ENCODE data around the gene POLDIP2. TPM values are rescaled to one million over a fixed set of nuclear protein-coding genes. Genes with fewer than 3 reads are reported as not detected.
A peak's percentile ranks its signal among the peaks of the same experiment; 100 is the strongest.

The POLDIP2 gene
- 45.9 TPM for total RNA-seq

- intact Hi-C loops (cut with DNase I) = no loop called here
- DNase-seq (ENCODE audit: extremely low spot score in 2 of 2) = peak in 1 of 2 donors; percentile 95
- peaks cover 0 to 51% of the 10 kb centered on the region in 2 donors for H3K36me3 ChIP-seq
- no peaks in the 10 kb centered on the region for H3K27me3 ChIP-seq
- H3K4me3 ChIP-seq = peak within 1 kb of the TSS; percentile 90 to 96
- peaks cover 27% of the 10 kb centered on the region for H3K4me1 ChIP-seq
- H3K27ac ChIP-seq = peak within 1 kb of the TSS; percentile 87
- H3K9me3 ChIP-seq = no peaks in the 10 kb centered on the region
- TF ChIP-seq, protein P1, sequence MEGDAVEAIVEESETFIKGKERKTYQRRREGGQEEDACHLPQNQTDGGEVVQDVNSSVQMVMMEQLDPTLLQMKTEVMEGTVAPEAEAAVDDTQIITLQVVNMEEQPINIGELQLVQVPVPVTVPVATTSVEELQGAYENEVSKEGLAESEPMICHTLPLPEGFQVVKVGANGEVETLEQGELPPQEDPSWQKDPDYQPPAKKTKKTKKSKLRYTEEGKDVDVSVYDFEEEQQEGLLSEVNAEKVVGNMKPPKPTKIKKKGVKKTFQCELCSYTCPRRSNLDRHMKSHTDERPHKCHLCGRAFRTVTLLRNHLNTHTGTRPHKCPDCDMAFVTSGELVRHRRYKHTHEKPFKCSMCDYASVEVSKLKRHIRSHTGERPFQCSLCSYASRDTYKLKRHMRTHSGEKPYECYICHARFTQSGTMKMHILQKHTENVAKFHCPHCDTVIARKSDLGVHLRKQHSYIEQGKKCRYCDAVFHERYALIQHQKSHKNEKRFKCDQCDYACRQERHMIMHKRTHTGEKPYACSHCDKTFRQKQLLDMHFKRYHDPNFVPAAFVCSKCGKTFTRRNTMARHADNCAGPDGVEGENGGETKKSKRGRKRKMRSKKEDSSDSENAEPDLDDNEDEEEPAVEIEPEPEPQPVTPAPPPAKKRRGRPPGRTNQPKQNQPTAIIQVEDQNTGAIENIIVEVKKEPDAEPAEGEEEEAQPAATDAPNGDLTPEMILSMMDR (IDR thresholded peaks at IDR 0.05) = no peak
- TF ChIP-seq POLR2A (IDR thresholded peaks at IDR 0.05) (peak in 1 of 2 donors; percentile 67), POLR2AphosphoS5 (IDR thresholded peaks at IDR 0.05; ENCODE audit: insufficient read depth in 1 of 2, low read depth in 1 of 2) (peak; percentile 90 to 99)
Observed at GRCh38 chr17:28357061-28357900, at the start of gene POLDIP2. Gene POLDIP2 (minus strand): TSS chr17:28357527. CDS start chr17:28357448, 79 bp downstream.

GRCh38 chr17:28406473-28406814, 49.1 kb upstream of the POLDIP2 start:
- no peak for TF ChIP-seq POLR2AphosphoS5 (IDR thresholded peaks at IDR 0.05; ENCODE audit: insufficient read depth in 1 of 2, low read depth in 1 of 2)
- TF ChIP-seq POLR2A (IDR thresholded peaks at IDR 0.05) = no peak
- TF ChIP-seq, protein P1 (IDR thresholded peaks at IDR 0.05) = no peak
- Histone ChIP-seq H3K36me3 (no peaks in the 10 kb centered on the region), H3K27ac (no peak overlapping the region), H3K9me3 (no peaks in the 10 kb centered on the region), H3K4me1 (peaks cover 21% of the 10 kb centered on the region), H3K4me3 (peak overlapping the region; percentile 79 to 81), H3K27me3 (no peaks in the 10 kb centered on the region)
- intact Hi-C loops (cut with DNase I) = no loop called here
- DNase-seq (ENCODE audit: extremely low spot score in 2 of 2) = no peak

DNA sequence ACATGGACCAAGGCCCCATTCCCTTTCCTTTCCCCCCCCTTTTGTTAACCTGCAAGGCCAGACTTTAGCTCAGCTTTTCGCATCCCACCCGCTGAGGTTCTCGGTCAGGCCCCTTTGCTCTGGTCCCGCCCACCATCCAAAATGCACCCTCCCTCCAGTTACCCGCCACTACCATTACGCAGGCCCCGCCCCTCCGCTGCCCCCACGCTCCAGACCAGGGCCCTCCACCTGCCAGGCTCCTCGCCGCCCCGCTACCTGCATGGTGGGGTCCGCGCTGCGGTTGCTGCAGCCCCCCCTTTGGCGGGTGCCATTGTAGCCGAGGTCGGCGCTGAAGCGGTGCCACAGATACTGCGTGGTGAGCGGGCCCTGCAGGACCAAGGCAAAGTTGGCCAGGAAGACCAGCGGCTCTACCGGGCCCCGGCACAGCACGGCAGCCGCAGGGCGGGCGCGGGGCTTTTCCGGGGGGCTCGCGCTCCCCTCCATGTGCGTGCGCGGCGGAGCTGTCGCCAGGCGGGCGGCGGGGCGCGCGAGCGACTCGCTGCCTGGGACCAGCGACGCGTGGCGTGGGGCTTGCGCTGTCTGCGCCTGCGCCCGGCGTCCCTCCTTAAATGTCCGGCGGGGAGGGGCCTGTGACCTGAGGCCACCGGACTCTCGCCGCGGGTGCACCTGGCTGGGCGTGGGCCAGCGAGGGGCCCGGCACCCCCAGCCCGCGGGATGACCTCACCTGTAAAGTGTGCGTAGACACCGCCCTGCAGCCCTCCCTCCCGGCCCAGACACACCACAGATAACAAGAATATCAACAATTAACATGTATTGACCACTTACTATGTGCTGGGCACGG, 48.5 kb upstream of the POLDIP2 start, which contains the start of gene SLC46A1:
TSS of gene SLC46A1 (minus strand) at position 581 of the 841 bp plus-strand sequence. CDS start at position 483, 98 bp downstream.
- TF ChIP-seq POLR2AphosphoS5 (IDR thresholded peaks at IDR 0.05; ENCODE audit: insufficient read depth in 1 of 2, low read depth in 1 of 2) (peak in 1 of 2 donors; percentile 39), POLR2A (IDR thresholded peaks at IDR 0.05) (no peak)
- Histone ChIP-seq H3K27ac (no peak within 1 kb of the TSS), H3K4me1 (peaks cover 21% of the 10 kb centered on the region), H3K4me3 (peak within 1 kb of the TSS; percentile 79 to 81), H3K9me3 (no peaks in the 10 kb centered on the region), H3K36me3 (no peaks in the 10 kb centered on the region), H3K27me3 (no peaks in the 10 kb centered on the region)
- intact Hi-C loops (cut with DNase I) = no loop called here
- no peak for DNase-seq (ENCODE audit: extremely low spot score in 2 of 2)

DNA sequence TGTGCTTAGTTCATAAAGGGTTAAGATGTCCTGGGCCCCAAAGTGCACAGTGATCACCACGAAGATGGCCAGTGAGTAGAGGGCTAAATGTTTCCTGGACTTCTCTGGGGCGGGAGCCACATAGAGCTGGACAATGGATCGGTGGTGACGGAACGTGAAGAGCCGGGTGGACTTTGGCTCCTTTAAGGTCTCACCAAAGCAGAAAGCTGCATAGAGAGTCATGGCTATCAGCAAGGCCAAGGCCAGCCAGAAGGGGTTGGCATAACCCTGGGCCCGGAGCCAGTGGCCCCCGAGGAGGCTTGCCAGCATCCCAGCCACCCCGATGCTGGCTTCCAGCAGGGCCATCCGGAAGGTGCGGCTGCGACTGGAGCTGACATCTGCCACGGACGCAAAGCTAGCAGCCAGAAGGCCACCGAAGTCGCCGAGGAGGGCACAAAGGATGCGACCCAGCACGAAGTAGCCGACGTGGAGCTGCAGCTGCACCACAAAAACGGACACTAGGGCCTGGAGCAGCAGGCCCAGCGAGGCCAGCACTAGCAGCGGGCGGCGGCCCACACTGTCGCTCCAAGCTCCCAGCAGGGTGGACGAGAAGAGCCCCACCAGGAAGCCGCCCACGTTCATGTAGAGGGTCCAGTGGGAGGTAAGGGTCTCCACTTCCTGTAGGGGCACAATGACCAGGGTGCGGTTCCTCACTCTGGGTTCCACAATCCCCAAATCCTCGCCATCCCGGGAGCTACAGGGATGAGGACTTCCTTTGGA, 47.7 kb upstream of the POLDIP2 start:
- no peaks in the 10 kb centered on the region for H3K27me3 ChIP-seq
- TF ChIP-seq POLR2AphosphoS5 (IDR thresholded peaks at IDR 0.05; ENCODE audit: insufficient read depth in 1 of 2, low read depth in 1 of 2) (no peak), POLR2A (IDR thresholded peaks at IDR 0.05) (no peak)
- TF ChIP-seq, protein P1 (IDR thresholded peaks at IDR 0.05) = no peak
- no peak overlapping the region for H3K27ac ChIP-seq
- H3K9me3 ChIP-seq = no peaks in the 10 kb centered on the region
- H3K4me1 ChIP-seq = peaks cover 21% of the 10 kb centered on the region
- DNase-seq (ENCODE audit: extremely low spot score in 2 of 2) = no peak
- intact Hi-C loops (cut with DNase I) = no loop called here
- H3K36me3 ChIP-seq = no peaks in the 10 kb centered on the region
- H3K4me3 ChIP-seq = peak overlapping the region; percentile 79 to 81

DNA sequence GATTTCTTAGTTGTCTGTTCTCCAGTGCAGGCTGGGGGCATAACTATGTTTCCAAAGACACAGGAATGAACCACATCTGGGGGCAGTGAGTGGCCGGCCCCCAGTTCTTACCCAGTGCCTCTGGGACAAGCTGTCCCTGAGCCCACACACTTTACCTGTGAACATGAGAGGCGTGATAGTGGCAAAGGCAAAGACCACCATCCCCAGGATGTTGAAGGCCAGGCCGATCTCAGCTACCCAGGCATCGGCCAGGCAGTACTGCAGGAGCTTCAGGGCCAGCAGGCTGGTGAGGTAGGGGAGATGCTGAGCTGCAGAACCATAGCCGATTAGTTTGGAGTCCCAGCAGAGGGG, 47.1 kb upstream of the POLDIP2 start:
- H3K4me3 ChIP-seq = no peak overlapping the region
- no peak overlapping the region for H3K27ac ChIP-seq
- no peaks in the 10 kb centered on the region for H3K36me3 ChIP-seq
- H3K4me1 ChIP-seq = peaks cover 21% of the 10 kb centered on the region
- intact Hi-C loops (cut with DNase I) = no loop called here
- DNase-seq (ENCODE audit: extremely low spot score in 2 of 2) = no peak
- H3K27me3 ChIP-seq = no peaks in the 10 kb centered on the region
- no peaks in the 10 kb centered on the region for H3K9me3 ChIP-seq
- TF ChIP-seq, protein P1 (IDR thresholded peaks at IDR 0.05) = no peak
- TF ChIP-seq POLR2AphosphoS5 (IDR thresholded peaks at IDR 0.05; ENCODE audit: insufficient read depth in 1 of 2, low read depth in 1 of 2) (no peak), POLR2A (IDR thresholded peaks at IDR 0.05) (no peak)

All from vagina (tissue), 2 donors.